Vagina (tissue), 2 donors: ENCODE data around the gene P3H2. TPM values are rescaled to one million over a fixed set of nuclear protein-coding genes. Genes with fewer than 3 reads are reported as not detected.

Experiments used
- DNase-seq, 2 donors: peaks; one replicate each; pipeline ENCODE4 v3.0.0-alpha.2; 2017; ENCODE audit errors: extremely low spot score in 2 of 2
- H3K27ac ChIP-seq: fragments of 200-600 bp; sonication (generic); one replicate; pipeline ENCODE4 v1.5.1; 2019
- H3K27me3 ChIP-seq: fragments of 200-600 bp; sonication (generic); one replicate; pipeline ENCODE4 v1.5.1; 2019
- H3K36me3 ChIP-seq, 2 donors: fragments of 200-600 bp; sonication (generic); one replicate each; pipeline ENCODE4 v1.5.1; 2017 to 2019
- H3K4me1 ChIP-seq: fragments of 200-600 bp; sonication (generic); one replicate; pipeline ENCODE4 v1.5.1; 2019
- H3K4me3 ChIP-seq, 2 donors: fragments of 200-600 bp; sonication (generic); 1 replicate in 1 of 2; 2 replicates in 1 of 2; pipeline ENCODE4 v1.5.1; 2016 to 2019
- H3K9me3 ChIP-seq: fragments of 200-600 bp; sonication (generic); one replicate; pipeline ENCODE4 v1.5.1; 2019
- CTCF ChIP-seq, 3 experiments: fragments of 450-650 bp in 2 of 3; fragments of 200-600 bp in 1 of 3; sonication (generic) in 1 of 3; IDR thresholded peaks; one replicate each; pipeline ENCODE4 v1.5.1; 2017 to 2019; ENCODE audit warnings: antibody characterized with exemption in 3 of 3, mild to moderate bottlenecking in 2 of 3, moderate library complexity in 2 of 3
- POLR2A ChIP-seq, 2 donors: fragments of 450-650 bp; IDR thresholded peaks; one replicate each; pipeline ENCODE4 v1.6.1; 2017; ENCODE audit warnings: antibody characterized with exemption in 2 of 2, mild to moderate bottlenecking in 2 of 2, moderate library complexity in 2 of 2
- POLR2AphosphoS5 ChIP-seq, 2 donors: sonication (generic); formaldehyde crosslinking; IDR thresholded peaks; one replicate each; pipeline ENCODE4 v1.9.0; 2017; ENCODE audit warnings: antibody characterized with exemption in 2 of 2, mild to moderate bottlenecking in 2 of 2, low read depth in 1 of 2; ENCODE audit not compliant: insufficient read depth in 1 of 2
- intact Hi-C: fragments of 100-400 bp; cut with DNase I; formaldehyde crosslinking; loops from one replicate; pipeline ENCODE4 v1.15.1; 2023
- total RNA-seq: library from RNA; depleted of rRNA; stranded (reverse); fragments of >200 nt; gene quantifications from one replicate; pipeline ENCODE4 v1.2.3, GENCODE V29; 2016

The P3H2 gene
- total RNA-seq, 1 donor from 2014 or later, result 41.7 TPM

- DNase-seq, result no peak
- Histone ChIP-seq H3K27ac (no peak overlapping the region), H3K4me1 (peaks cover 45% of the 10 kb centered on the region), H3K36me3 (no peaks in the 10 kb centered on the region), H3K9me3 (no peaks in the 10 kb centered on the region), H3K27me3 (no peaks in the 10 kb centered on the region), H3K4me3 (no peak overlapping the region)
- intact Hi-C loops, result no loop called here
- TF ChIP-seq POLR2A (IDR thresholded peaks at IDR 0.05) (no peak), POLR2AphosphoS5 (IDR thresholded peaks at IDR 0.05; ENCODE audit: insufficient read depth in 1 of 2, low read depth in 1 of 2) (no peak), CTCF (IDR thresholded peaks at IDR 0.05) (no peak)
Observed at GRCh38 chr3:190043741-190044140, 77.0 kb downstream of the P3H2 start.

- H3K27ac ChIP-seq, result no peak overlapping the region
- H3K4me1 ChIP-seq, result peaks cover 42% of the 10 kb centered on the region
- no peaks in the 10 kb centered on the region for H3K27me3 ChIP-seq
- no peaks in the 10 kb centered on the region for H3K36me3 ChIP-seq
- no peak for DNase-seq
- no peaks in the 10 kb centered on the region for H3K9me3 ChIP-seq
- intact Hi-C loops, result no loop called here
- H3K4me3 ChIP-seq, result no peak overlapping the region
- TF ChIP-seq POLR2A (IDR thresholded peaks at IDR 0.05), result no peak
Observed at GRCh38 chr3:190042558-190042957, 78.1 kb downstream of the P3H2 start.

- Histone ChIP-seq H3K27ac (no peak overlapping the region), H3K9me3 (no peaks in the 10 kb centered on the region), H3K27me3 (no peaks in the 10 kb centered on the region), H3K4me3 (no peak overlapping the region), H3K4me1 (peaks cover 48% of the 10 kb centered on the region), H3K36me3 (no peaks in the 10 kb centered on the region)
- TF ChIP-seq POLR2AphosphoS5 (IDR thresholded peaks at IDR 0.05; ENCODE audit: insufficient read depth in 1 of 2, low read depth in 1 of 2) (no peak), POLR2A (IDR thresholded peaks at IDR 0.05) (no peak), CTCF (IDR thresholded peaks at IDR 0.05) (no peak)
- intact Hi-C loops, result no loop called here
- DNase-seq, result no peak
Observed at GRCh38 chr3:190041333-190042041, 79.2 kb downstream of the P3H2 start.

GRCh38 chr3:190040145-190040544, 80.6 kb downstream of the P3H2 start:
- intact Hi-C loops, result no loop called here
- Histone ChIP-seq H3K4me3 (no peak overlapping the region), H3K9me3 (no peaks in the 10 kb centered on the region), H3K36me3 (no peaks in the 10 kb centered on the region), H3K4me1 (peaks cover 43% of the 10 kb centered on the region), H3K27me3 (no peaks in the 10 kb centered on the region), H3K27ac (no peak overlapping the region)
- no peak for TF ChIP-seq CTCF (IDR thresholded peaks at IDR 0.05)
- no peak for TF ChIP-seq POLR2AphosphoS5 (IDR thresholded peaks at IDR 0.05; ENCODE audit: insufficient read depth in 1 of 2, low read depth in 1 of 2)
- no peak for TF ChIP-seq POLR2A (IDR thresholded peaks at IDR 0.05)
- no peak for DNase-seq

- intact Hi-C loops, result no loop called here
- Histone ChIP-seq H3K4me1 (peaks cover 27% of the 10 kb centered on the region), H3K36me3 (no peaks in the 10 kb centered on the region), H3K27me3 (no peaks in the 10 kb centered on the region), H3K9me3 (no peaks in the 10 kb centered on the region), H3K4me3 (no peak overlapping the region), H3K27ac (no peak overlapping the region)
- DNase-seq, result no peak
- TF ChIP-seq CTCF (IDR thresholded peaks at IDR 0.05) (no peak), POLR2AphosphoS5 (IDR thresholded peaks at IDR 0.05; ENCODE audit: insufficient read depth in 1 of 2, low read depth in 1 of 2) (peak in 1 of 2 donors; percentile 87)
Observed at GRCh38 chr3:190038050-190038933, 82.4 kb downstream of the P3H2 start.
